SJCRH30 (cell line): ENCODE data around the gene ANKRD33. TPM values are rescaled to one million over a fixed set of nuclear protein-coding genes. Genes with fewer than 3 reads are reported as not detected.

ENCODE experiments used
- DNase-seq, 2 experiments: peaks; one replicate each; pipeline ENCODE4 v3.0.0-alpha.2; 2015 to 2020
- H3K27ac ChIP-seq: fragments of 250-450 bp; sonication (Bioruptor Pico); 2 replicates; pipeline ENCODE4 v1.5.1; 2020; ENCODE audit warnings: mild to moderate bottlenecking, moderate library complexity
- H3K27me3 ChIP-seq: fragments of 250-450 bp; sonication (Bioruptor Pico); 2 replicates; pipeline ENCODE4 v1.5.1; 2020; ENCODE audit warnings: mild to moderate bottlenecking, moderate library complexity
- H3K36me3 ChIP-seq: fragments of 250-450 bp; sonication (Bioruptor Pico); 2 replicates; pipeline ENCODE4 v1.5.1; 2020; ENCODE audit warnings: mild to moderate bottlenecking, moderate library complexity
- H3K4me1 ChIP-seq: fragments of 250-450 bp; sonication (Bioruptor Pico); 2 replicates; pipeline ENCODE4 v1.5.1; 2020; ENCODE audit warnings: mild to moderate bottlenecking, moderate library complexity
- H3K4me3 ChIP-seq: fragments of 250-450 bp; sonication (Bioruptor Pico); 2 replicates; pipeline ENCODE4 v1.5.1; 2020; ENCODE audit warnings: mild to moderate bottlenecking, moderate library complexity
- H3K9me3 ChIP-seq: fragments of 250-450 bp; sonication (Bioruptor Pico); replicated peaks from 2 replicates; pipeline ENCODE4 v1.5.1; 2020; ENCODE audit warnings: mild to moderate bottlenecking, moderate library complexity
- total RNA-seq: library from RNA; depleted of rRNA; stranded (reverse); fragments of >200 nt; shearing (Covaris generic); gene quantifications from 2 replicates; pipeline ENCODE4 v1.2.3, GENCODE V29; 2014; rRNA removed

Gene ANKRD33
- total RNA-seq, 1 experiment from 2014 or later, result not detected

DNA sequence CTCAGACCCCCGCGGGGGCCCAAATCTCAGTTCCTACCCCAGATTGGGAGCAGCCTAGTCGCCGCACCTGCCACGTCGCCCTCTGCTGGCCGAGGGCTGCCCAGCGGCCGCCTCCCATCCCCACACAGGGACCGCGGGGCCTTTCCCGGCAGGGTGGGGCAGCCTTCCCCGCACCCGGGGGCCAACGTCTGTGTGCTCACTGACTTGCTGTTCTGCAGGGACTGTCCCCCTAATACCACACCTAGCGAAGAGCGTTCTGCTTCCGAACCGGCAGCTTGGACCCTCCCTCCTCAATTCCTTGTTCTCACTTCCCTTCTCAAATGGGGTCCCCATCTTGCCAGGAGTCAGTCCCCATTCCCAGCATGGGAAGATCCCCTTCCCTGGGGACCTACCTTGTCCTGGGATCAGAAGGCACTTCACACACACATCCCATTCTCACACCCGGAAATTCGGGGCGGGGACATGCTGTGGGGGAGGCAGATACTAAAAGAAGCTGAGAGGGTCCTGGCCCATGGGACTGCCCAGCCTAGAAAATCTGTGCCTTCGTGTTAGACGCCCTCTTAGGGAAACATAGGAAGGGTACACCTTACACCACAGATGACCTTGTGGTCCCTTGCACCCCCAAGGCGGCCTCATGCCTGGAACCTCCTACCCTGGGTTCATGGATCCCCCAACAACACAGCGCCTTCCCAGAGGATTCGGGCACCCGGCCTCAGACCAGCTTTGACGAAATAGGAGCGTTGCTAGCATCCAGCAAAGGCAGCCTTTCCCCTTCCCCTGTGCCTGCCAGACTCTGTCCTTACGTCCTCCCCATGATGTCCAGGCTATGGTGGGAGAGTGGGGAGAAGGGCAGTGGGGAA is 35.8 kb downstream of the ANKRD33 start:
- no peak overlapping the region for H3K4me3 ChIP-seq
- H3K27me3 ChIP-seq, result no peaks in the 10 kb centered on the region
- H3K36me3 ChIP-seq, result no peaks in the 10 kb centered on the region
- peaks cover 27% of the 10 kb centered on the region for H3K4me1 ChIP-seq
- H3K9me3 ChIP-seq, result no peaks in the 10 kb centered on the region
- no peak overlapping the region for H3K27ac ChIP-seq
- no peak for DNase-seq

DNA sequence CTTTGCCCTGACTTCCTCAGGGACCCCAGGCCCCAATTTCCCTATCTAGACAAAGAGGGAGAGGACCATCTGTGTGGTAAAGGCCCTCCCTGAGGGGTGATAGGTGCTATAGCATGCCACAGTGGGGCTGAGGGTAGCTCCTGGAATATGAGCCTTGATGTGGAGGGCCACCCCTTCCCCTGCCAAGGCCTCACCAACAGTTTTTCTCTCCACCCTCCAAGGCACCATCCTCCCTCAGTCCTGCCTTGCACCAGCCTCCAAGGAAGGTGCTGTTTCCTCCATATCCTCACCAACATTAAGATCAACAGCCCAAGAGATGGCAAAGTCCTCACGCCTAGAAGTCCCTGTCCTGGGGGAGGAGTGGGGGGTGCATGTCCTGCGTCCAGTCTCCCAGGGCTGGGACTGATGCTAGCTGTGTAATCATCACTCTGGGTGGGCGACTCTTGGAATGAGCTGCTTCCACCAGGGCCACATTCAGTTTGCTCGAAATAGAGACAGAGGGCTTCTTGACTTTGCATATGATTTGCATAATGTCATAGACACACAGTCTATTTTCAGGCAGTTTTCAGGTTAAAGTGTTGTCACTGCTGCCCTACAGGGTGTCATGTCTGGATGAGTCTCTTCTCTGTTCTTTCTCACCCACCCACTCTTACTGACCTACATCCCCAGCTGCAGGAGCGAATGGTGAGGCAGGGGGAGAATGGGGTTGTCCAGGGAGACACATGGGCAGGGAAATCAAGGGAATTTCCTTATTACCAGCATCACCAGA is 36.8 kb downstream of the ANKRD33 start:
- H3K4me3 ChIP-seq, result no peak overlapping the region
- DNase-seq, result no peak
- H3K4me1 ChIP-seq, result peaks cover 17% of the 10 kb centered on the region
- H3K9me3 ChIP-seq, result no peaks in the 10 kb centered on the region
- H3K27ac ChIP-seq, result no peak overlapping the region
- H3K27me3 ChIP-seq, result no peaks in the 10 kb centered on the region
- no peaks in the 10 kb centered on the region for H3K36me3 ChIP-seq

DNA sequence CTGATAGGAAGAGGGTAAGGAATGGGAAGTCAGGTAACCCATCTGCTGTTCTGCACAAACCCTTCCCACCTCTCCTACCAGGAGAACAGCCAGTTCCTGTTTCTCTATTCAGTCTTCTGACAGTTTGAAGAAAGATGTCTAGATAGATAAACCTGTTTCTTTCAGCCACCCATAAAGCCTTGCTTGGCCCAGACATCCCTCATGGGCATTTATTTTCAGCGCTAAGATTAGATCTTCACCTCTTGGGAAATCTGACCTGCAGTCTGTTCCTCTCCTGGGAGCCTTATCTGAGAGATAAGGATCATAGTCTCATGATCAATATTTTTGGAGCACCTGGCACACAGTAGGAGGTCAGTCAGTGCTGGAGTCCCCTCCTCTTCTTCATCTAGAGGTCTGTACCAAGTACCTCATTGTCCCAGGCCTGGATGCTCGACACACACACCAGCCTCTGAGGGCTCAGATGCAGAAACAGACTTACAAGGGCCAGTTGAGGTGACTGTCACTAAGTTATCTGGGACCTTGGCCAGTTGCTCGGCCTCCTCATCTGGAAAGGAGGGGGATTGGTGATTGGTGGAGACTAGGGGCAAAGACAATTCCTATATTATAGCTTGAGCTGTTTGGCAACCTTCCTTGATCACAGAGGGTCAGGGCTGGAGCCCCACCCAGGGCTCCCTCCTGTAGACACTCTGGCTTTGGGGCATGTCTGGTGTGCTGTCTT is 37.6 kb downstream of the ANKRD33 start:
- Histone ChIP-seq H3K4me3 (no peak overlapping the region), H3K9me3 (no peaks in the 10 kb centered on the region), H3K36me3 (no peaks in the 10 kb centered on the region), H3K27me3 (no peaks in the 10 kb centered on the region), H3K4me1 (peaks cover 12% of the 10 kb centered on the region), H3K27ac (no peak overlapping the region)
- no peak for DNase-seq

DNA sequence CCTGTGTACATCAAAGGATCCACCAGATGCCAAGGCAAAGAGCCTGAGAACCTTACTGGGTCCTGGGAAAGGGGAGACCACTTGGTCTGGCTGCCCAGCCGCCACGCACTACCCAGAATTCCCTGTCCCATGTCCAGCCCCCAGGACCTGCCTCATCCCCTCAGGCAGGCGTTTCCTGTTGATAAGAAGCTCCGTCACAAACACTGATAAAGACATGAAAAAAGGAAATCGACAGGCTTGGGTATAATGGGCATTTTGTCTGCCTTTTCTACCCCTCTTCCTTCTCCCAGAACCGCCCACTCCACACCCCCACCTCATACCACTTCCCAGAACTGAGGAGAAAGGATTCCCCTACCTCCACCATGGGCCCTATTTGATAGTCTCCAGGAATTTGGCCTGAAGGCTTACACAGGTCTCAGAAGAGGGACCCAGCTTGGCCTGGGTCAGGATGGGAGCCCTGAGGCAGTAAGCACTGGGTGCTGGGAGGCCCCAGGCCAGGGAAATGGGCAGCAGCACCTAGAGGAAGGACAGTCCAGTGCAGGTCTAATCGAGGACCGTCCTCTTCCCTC is 38.2 kb downstream of the ANKRD33 start:
- no peak overlapping the region for H3K4me3 ChIP-seq
- H3K36me3 ChIP-seq, result no peaks in the 10 kb centered on the region
- no peak overlapping the region for H3K27ac ChIP-seq
- H3K9me3 ChIP-seq, result no peaks in the 10 kb centered on the region
- no peaks in the 10 kb centered on the region for H3K27me3 ChIP-seq
- DNase-seq, result no peak
- H3K4me1 ChIP-seq, result peaks cover 7% of the 10 kb centered on the region

DNA sequence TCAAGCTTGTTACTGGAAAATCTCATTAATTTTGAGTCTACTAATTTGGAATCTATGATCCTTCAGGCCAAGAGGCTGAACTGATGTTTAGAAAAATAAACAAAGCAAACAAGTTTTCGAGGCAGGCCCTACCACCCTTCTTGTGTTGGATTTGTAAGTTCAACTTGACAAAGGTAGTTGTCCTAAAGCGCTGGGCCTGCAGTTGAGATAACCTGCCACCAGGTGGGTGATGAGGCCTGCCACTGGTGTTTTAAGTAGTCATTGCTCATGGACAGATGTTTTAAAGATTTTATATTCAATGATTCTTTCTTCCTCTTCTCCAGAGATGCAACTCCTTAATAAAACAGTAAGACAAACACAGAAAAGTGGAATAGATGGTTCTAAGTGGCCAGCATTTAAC is 38.8 kb downstream of the ANKRD33 start:
- H3K27ac ChIP-seq, result no peak overlapping the region
- H3K9me3 ChIP-seq, result no peaks in the 10 kb centered on the region
- H3K4me3 ChIP-seq, result no peak overlapping the region
- H3K27me3 ChIP-seq, result no peaks in the 10 kb centered on the region
- H3K4me1 ChIP-seq, result peaks cover 1% of the 10 kb centered on the region
- no peak for DNase-seq
- no peaks in the 10 kb centered on the region for H3K36me3 ChIP-seq

DNA sequence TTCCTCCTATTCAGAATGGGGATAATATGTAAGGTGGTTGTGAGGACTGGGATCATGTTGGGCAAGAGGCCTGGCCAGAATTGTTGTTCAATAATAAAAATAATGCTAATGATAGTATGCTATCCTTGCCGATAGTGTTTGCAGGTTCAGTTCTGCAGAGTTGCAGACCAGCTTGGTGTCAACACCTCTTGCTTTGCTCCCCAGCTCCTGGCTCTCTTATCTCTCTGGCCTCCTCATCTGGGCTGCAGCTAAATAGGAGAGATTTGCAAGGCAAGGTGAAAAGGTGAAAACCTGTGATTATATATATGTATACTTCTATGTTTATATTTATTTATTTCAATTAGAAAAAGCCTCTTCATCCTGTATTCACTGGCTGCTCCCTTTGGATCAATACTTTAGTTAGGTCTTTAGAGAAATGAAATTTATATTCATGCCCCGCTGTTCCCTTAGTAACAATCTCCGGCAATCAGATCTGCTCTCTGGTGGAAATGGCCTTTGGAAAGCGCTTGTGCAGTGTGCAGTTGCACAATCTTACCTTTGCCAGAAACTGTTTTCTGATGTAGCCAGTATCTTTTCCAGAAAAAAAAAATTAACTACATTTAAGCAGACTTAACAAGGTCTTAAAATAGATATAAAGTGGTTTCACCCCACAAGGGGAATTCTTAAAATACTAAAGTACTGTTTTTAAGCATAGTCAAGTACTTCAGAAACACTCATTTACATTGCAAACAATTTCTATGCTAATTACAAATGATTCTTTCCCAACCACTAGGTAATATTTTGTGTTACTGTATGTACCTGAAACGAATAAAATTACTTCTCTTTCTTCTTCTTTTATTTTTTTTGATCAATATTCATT is 44.5 kb downstream of the ANKRD33 start:
- Histone ChIP-seq H3K9me3 (no peaks in the 10 kb centered on the region), H3K4me3 (no peak overlapping the region), H3K27ac (no peak overlapping the region), H3K36me3 (no peaks in the 10 kb centered on the region), H3K4me1 (no peaks in the 10 kb centered on the region), H3K27me3 (peaks cover 15% of the 10 kb centered on the region)
- DNase-seq, result no peak

DNA sequence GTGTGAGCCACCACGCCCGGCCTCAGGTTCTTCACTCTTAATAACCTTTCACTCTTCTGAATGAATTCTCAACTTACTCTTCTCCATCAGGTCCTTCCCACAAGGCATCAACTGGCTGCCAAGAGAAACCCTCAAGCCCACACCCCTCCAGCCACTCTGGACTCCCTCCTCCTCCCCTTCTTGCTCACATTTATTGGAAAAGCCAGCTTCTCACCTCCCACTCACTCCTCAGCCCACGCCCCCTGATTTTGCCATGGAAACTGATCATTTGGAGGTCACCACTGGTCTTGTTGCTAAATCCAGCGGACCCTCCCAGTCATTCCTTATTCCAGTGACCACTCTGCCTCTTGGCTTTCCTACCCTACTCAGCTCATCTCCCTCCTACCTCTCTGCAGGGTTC is 46.2 kb downstream of the ANKRD33 start:
- no peak for DNase-seq
- H3K27me3 ChIP-seq, result peaks cover 26% of the 10 kb centered on the region
- no peaks in the 10 kb centered on the region for H3K9me3 ChIP-seq
- H3K4me1 ChIP-seq, result no peaks in the 10 kb centered on the region
- no peak overlapping the region for H3K4me3 ChIP-seq
- no peaks in the 10 kb centered on the region for H3K36me3 ChIP-seq
- H3K27ac ChIP-seq, result no peak overlapping the region

DNA sequence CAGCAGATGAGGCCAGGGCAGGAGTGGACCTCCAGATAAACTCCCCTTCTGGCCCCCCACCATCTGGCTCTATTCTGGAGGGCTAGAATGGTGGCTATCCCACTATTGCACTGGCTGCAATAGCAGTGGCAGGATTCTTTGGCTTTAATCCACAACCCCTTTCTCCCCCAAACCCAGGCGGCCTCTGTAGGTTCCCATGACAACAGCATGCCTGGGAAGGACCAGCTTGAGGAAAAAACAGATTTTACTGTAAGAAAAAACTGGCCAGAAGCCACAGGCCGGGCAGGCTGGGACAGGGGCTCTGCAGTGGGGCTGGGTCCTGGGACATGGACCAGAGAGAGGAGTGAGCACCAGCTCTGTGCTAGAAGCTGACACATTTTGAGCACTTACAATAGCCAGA is 50.0 kb downstream of the ANKRD33 start:
- Histone ChIP-seq H3K4me1 (peaks cover 14% of the 10 kb centered on the region), H3K4me3 (no peak overlapping the region), H3K36me3 (no peaks in the 10 kb centered on the region), H3K27ac (no peak overlapping the region), H3K27me3 (peaks cover 22% of the 10 kb centered on the region), H3K9me3 (no peaks in the 10 kb centered on the region)
- DNase-seq, result no peak

DNA sequence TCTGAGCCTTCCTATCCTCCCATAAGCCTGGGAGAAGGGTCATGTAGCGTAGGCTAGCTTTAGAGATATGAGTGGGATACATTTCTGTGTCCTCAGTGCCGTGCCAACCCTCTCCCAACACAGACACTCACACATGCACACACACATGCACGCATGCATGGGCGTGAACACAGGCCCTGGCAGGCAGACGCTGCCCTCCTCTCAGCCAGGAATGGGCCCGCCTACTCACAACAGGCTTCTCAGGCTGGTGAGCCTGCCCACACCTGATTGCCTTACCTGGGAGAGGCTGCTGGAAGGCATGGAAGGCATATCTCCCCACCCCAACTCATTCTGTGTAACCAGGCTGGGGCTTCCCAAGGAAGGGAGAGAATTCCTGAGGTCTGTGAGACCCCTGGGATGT is 50.8 kb downstream of the ANKRD33 start:
- H3K27me3 ChIP-seq, result peaks cover 18% of the 10 kb centered on the region
- no peak overlapping the region for H3K4me3 ChIP-seq

DNA sequence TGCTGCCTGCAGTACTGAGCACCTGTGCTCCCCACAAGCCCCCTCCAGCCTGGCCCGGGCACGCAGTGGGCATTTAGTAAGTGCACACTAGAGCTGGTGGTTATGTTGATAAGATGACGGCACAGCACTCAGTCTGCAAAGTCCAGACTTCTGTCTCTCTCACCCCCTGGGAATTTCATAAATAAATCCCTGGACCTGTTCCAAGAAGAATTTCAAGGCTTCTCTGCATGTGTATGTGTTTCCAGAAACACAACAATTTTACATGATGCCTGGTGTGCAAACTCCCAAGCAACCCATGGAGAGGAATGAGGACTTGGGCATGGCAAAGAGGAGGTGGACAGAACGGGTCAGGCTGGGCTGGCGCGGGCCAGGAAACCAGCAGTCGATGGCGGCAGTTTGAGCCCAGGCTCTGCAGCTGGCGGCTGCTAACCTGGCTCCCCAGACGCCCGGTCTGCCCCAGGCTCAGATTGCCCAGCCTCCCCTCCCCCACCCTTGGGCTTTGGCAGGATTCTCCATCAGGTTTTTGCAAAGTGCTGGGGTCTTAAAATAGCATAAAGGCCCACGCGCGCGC is 53.2 kb downstream of the ANKRD33 start:
- Histone ChIP-seq H3K9me3 (peaks cover 15% of the 10 kb centered on the region; the same call in 1 of the 2 replicates), H3K27ac (no peak overlapping the region), H3K4me1 (peaks cover 14% of the 10 kb centered on the region)

More for the DNA sequence above, 50.8 kb downstream of the ANKRD33 start:
- DNase-seq, result no peak
- Histone ChIP-seq H3K4me1 (peaks cover 14% of the 10 kb centered on the region), H3K27ac (no peak overlapping the region), H3K9me3 (no peaks in the 10 kb centered on the region), H3K36me3 (no peaks in the 10 kb centered on the region)

More for the DNA sequence above, 53.2 kb downstream of the ANKRD33 start:
- peaks cover 12% of the 10 kb centered on the region for H3K27me3 ChIP-seq
- H3K4me3 ChIP-seq, result peak overlapping the region; percentile 15
- no peaks in the 10 kb centered on the region for H3K36me3 ChIP-seq
- peak; percentile 61 to 69 for DNase-seq

Other genes starting within 250 kb of the ANKRD33 start
- 0.02 TPM in 1 of 2 replicates, not detected in the other for gene FIGNL2, start 39.4 kb upstream of the ANKRD33 start, total RNA-seq
- 0.33 and 0.36 TPM in 2 replicates for gene ACVRL1, start 19.4 kb downstream of the ANKRD33 start, total RNA-seq
- gene ACVR1B, start 63.6 kb downstream of the ANKRD33 start, total RNA-seq, result 19.8 and 22.4 TPM in 2 replicates
- 3.3 and 4.5 TPM in 2 replicates for gene TAMALIN, start 118.8 kb downstream of the ANKRD33 start, total RNA-seq
- gene NR4A1, start 163.3 kb downstream of the ANKRD33 start, total RNA-seq, result 9.2 and 10.0 TPM in 2 replicates
- gene ATG101, start 181.9 kb downstream of the ANKRD33 start, total RNA-seq, result 48.6 and 52.1 TPM in 2 replicates
- gene SMIM41, start 191.6 kb downstream of the ANKRD33 start, total RNA-seq, result not detected in 2 replicates